K562 (cell line): ENCODE measurements around the gene GATA1. TPM values are rescaled to one million over a fixed set of nuclear protein-coding genes. Genes with fewer than 3 reads are reported as not detected.
A peak's percentile ranks its signal among the peaks of the same experiment; 100 is the strongest.

Experiments
- ASH1L ChIP-seq: fragments of 450-650 bp; IDR thresholded peaks from 2 replicates; pipeline ENCODE4 v1.6.1; 2018; ENCODE audit warnings: borderline replicate concordance, mild to moderate bottlenecking, low read depth; ENCODE audit not compliant: partially characterized antibody
- MGA ChIP-seq: fragments of 450-650 bp; IDR thresholded peaks from 2 replicates; pipeline ENCODE4 v1.6.1; 2016; ENCODE audit warnings: mild to moderate bottlenecking, moderate library complexity
- PKNOX1 ChIP-seq: fragments of 450-650 bp; IDR thresholded peaks from 2 replicates; pipeline ENCODE4 v1.6.1; 2016
- POLR3G ChIP-seq: IDR thresholded peaks from 2 replicates; pipeline ENCODE4 v1.6.1; 2011; ENCODE audit not compliant: insufficient read length, insufficient replicate concordance; ENCODE audit errors: extremely low read depth
- SMARCA4 ChIP-seq: fragments of 450-650 bp; IDR thresholded peaks from 2 replicates; pipeline ENCODE4 v1.6.1; 2016
- ZNF449 ChIP-seq: fragments of 250-450 bp; sonication (Bioruptor Pico); IDR thresholded peaks from 2 replicates; pipeline ENCODE4 v1.8.0; 2022; ENCODE audit warnings: moderate library complexity, mild to moderate bottlenecking, inconsistent platforms
- ZNF655 ChIP-seq: fragments of 250-450 bp; sonication (Bioruptor Pico); IDR thresholded peaks from 2 replicates; pipeline ENCODE4 v1.5.0; 2021
- ZNF785 ChIP-seq: fragments of 250-450 bp; sonication (Bioruptor Pico); IDR thresholded peaks from 2 replicates; pipeline ENCODE4 v1.4.0; 2020; ENCODE audit warnings: mild to moderate bottlenecking
- polyA plus RNA-seq, 8 experiments: library from polyadenylated mRNA; depleted of rRNA in 4 of 8; stranded (reverse) in 5 of 8; unstranded in 3 of 8; fragments of >200 nt; fragmentation: Nextera tagmentation in 2 of 8; fragmentation: Illumina TruSeq in 1 of 8; extraction: Ambion mirVana in 2 of 8; extraction: Trizol in 1 of 8; gene quantifications; 2 replicates each; pipeline versions ENCODE4 v1.2.1 to v1.2.3, GENCODE V29; 2011 to 2014; ENCODE audit warnings: inconsistent platforms in 1 of 8, missing spikeins in 1 of 8
- total RNA-seq, 7 experiments: library from RNA; depleted of rRNA in 6 of 7; stranded (reverse); fragments of >200 nt in 6 of 7; fragmentation: Illumina TruSeq in 2 of 7; extraction: Trizol in 2 of 7; gene quantifications; 2 replicates each; pipeline versions ENCODE4 v1.2.1 to v1.2.3, GENCODE V29; 2011 to 2021; ENCODE audit warnings: low replicate concordance in 1 of 7

The GATA1 gene
- total and polyA plus RNA-seq, 9 of the 15 experiments (the other 6 are each of a cell fraction or from before 2014, with no cell fraction given), result 11.9 to 291 (median 116) TPM

GRCh38 chrX:48782795-48783194 lies 3.6 kb upstream of the GATA1 start (continued):
- TF ChIP-seq PKNOX1 (no peak), MGA (no peak), POLR3G (no peak), ZNF655 (CRISPR knock-in tag) (no peak), SMARCA4 (peak; percentile 96), ZNF449 (CRISPR knock-in tag) (no peak), ASH1L (no peak), ZNF785 (CRISPR knock-in tag) (no peak)
